BE2C (cell line): ENCODE measurements around the gene RGS11.
"Not testable (repeated sequence)": the region's sequence is repeated elsewhere in the genome, so short reads cannot be mapped to it uniquely, and the experiment has no call there.

ENCODE experiments used
- DNase-seq: peaks from one replicate; pipeline ENCODE4 v3.0.0-alpha.2; 2020
- H3K27me3 ChIP-seq: fragments of 250-450 bp; sonication (Bioruptor Pico); 2 replicates; pipeline ENCODE4 v1.5.1; 2020; ENCODE audit warnings: mild to moderate bottlenecking
- H3K36me3 ChIP-seq: fragments of 250-450 bp; sonication (Bioruptor Pico); 2 replicates; pipeline ENCODE4 v1.5.1; 2020; ENCODE audit warnings: mild to moderate bottlenecking
- H3K4me1 ChIP-seq: fragments of 250-450 bp; sonication (Bioruptor Pico); 2 replicates; pipeline ENCODE4 v1.5.1; 2020
- H3K4me3 ChIP-seq: 2 replicates; pipeline ENCODE4 v1.5.1; 2011; ENCODE audit warnings: low read depth, low read length
- H3K9me3 ChIP-seq: fragments of 250-450 bp; sonication (Bioruptor Pico); 2 replicates; pipeline ENCODE4 v1.5.1; 2020
- TF ChIP-seq, protein P1 (sequence below): IDR thresholded peaks from 2 replicates; pipeline ENCODE4 v1.5.1; 2012; ENCODE audit warnings: mild to moderate bottlenecking, low read depth, low read length

The RGS11 gene

DNA sequence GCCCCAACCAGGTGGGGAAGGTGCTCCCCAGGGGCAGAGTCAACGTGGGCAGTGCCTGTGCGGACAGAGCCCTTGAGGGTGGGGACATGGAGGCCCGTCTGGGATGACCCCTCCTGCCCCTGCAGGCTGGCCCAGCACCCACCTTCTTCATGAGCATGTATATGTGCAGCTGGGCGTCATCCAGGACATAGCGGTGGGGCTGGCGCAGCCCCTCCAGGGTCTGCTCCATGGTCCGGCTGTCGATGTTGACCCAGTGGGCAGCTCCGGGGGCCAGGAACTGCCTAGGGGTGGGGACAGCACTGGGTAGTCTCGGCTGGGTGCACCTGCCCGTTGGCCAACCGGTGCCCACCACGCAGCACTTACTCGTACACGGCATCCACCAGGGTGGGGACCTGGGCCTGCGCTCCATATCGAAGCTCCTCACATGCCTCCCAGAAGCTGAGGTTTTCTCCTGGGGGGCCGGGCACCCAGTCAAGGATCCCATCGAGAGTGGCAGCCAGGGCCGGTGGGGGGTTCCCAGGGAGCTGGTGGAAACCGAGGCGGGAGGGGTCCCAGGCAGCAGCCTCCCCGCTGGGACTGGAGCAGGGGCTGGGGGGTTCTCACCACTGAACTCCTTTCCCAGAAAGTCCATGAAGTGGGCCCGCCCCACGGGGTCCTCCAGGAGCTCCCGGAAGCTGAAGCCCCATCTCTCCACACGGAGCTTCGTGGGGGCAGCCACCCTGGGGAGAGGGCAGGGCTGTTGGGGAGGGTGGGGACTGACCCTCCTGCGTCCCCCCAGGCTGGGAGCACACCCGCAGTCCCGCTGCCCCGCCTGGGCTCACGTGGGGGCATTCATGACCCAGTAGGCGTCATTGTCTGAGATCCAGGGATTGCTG is 5.1 kb downstream of the RGS11 start:
- H3K4me3 ChIP-seq: no peak overlapping the region
- H3K36me3 ChIP-seq: no peaks in the 10 kb centered on the region
- DNase-seq: no peak
- H3K9me3 ChIP-seq: no peaks in the 10 kb centered on the region
- TF ChIP-seq, protein P1, sequence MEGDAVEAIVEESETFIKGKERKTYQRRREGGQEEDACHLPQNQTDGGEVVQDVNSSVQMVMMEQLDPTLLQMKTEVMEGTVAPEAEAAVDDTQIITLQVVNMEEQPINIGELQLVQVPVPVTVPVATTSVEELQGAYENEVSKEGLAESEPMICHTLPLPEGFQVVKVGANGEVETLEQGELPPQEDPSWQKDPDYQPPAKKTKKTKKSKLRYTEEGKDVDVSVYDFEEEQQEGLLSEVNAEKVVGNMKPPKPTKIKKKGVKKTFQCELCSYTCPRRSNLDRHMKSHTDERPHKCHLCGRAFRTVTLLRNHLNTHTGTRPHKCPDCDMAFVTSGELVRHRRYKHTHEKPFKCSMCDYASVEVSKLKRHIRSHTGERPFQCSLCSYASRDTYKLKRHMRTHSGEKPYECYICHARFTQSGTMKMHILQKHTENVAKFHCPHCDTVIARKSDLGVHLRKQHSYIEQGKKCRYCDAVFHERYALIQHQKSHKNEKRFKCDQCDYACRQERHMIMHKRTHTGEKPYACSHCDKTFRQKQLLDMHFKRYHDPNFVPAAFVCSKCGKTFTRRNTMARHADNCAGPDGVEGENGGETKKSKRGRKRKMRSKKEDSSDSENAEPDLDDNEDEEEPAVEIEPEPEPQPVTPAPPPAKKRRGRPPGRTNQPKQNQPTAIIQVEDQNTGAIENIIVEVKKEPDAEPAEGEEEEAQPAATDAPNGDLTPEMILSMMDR: no peak
- no peaks in the 10 kb centered on the region for H3K4me1 ChIP-seq
- H3K27me3 ChIP-seq: peaks cover 6% of the 10 kb centered on the region

DNA sequence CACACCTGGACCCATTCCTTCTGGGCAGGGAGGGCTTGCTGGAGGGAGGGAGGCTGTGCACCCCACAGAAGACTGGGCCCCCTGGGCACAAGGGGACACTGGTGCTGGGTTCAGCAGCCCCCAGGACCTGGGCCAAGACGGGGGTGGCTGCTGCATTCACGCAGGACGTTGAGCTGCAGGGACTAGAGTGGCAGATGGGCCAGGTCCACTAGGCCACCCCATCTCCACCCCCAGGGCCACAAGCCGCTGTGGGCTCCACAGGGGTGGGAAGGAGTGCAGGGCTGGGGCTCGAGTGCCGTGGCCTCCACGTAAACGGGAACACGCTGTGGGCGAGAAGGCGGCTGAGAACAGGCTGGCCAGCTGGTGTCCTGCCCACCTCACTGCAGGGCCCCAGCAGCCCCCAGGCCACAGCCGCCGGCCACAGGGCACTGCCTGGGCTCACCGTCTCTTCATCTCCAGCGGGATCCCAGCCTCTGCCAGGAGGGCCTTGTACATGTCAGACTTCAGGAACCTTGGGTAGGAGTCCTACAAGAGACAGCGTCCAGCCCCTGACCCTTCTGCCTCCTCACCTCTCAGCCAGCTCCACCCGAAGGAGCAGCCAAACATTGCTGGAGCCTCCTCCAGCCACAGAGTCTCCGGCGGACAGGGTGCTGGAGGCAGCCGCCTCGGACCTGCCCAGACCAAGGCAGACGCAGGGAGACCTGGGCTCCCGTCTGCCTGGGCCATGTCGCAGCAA is 6.5 kb downstream of the RGS11 start:
- H3K4me1 ChIP-seq: no peaks in the 10 kb centered on the region
- peaks cover 2% of the 10 kb centered on the region; the same call in 1 of the 2 replicates for H3K36me3 ChIP-seq
- no peaks in the 10 kb centered on the region for H3K9me3 ChIP-seq
- DNase-seq: no peak
- no peaks in the 10 kb centered on the region for H3K27me3 ChIP-seq
- TF ChIP-seq, protein P1: no peak
- no peak overlapping the region for H3K4me3 ChIP-seq

DNA sequence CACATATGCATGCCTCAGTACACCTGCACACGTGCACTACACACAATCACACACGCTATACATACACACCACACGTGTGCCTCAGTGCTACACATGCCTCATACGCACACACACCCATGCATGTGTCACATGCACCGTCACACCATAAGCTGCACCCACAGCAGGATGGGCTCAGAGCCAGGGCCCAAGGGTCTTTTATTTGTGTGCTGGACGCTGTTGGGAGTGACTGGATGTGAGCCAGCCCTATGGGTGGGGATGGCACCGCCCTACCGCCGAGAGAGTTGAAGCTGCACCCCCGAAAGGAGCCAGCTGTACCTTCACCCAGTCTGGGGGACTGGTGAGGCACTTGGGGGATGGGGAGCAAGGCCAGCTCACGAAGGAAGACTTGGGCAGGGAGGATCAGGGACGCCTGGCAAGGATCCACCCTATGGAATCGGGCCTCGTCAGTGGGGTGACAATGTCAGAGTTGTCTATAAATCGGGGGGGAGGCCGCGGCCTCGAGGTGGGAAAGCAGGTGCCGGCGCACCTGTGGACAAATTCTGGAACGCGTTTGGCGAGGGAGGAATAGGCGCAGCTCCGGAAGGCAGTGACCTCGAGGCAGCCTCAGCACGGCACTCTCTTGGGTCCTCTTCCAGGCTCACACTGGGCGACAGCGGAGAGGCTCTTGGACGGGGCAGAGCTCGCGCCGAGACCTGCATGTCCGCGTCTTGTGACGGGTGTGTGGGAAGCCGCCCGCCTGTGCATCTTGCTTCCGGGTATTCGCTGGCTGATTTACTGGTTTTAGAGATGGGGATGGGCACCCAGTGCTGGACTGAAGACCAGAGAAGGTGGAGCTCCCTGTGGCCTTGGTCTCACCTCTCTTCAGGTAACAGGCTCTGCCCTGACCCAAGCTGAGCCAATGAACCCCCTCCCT is 7.3 kb downstream of the RGS11 start:
- no peak overlapping the region for H3K4me3 ChIP-seq
- no peaks in the 10 kb centered on the region for H3K4me1 ChIP-seq
- H3K27me3 ChIP-seq: no peaks in the 10 kb centered on the region
- TF ChIP-seq, protein P1: no peak
- peak; percentile 16 for DNase-seq
- peaks cover 2% of the 10 kb centered on the region; the same call in 1 of the 2 replicates for H3K36me3 ChIP-seq
- H3K9me3 ChIP-seq: no peaks in the 10 kb centered on the region

DNA sequence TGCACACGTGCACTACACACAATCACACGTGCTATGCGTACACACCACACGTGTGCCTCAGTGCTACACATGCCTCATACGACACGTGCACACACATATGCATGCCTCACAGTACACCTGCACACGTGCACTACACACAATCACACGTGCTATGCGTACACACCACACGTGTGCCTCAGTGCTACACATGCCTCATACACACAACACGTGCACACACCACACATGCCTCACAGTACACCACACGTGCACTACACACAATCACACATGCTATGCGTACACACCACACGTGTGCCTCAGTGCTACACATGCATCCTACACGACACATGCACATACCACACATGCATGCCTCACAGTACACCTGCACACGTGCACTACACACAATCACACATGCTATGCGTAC is 8.2 kb downstream of the RGS11 start:
- not testable (repeated sequence) for DNase-seq, H3K9me3 ChIP-seq, H3K4me3 ChIP-seq, H3K36me3 ChIP-seq, H3K27me3 ChIP-seq, H3K4me1 ChIP-seq

DNA sequence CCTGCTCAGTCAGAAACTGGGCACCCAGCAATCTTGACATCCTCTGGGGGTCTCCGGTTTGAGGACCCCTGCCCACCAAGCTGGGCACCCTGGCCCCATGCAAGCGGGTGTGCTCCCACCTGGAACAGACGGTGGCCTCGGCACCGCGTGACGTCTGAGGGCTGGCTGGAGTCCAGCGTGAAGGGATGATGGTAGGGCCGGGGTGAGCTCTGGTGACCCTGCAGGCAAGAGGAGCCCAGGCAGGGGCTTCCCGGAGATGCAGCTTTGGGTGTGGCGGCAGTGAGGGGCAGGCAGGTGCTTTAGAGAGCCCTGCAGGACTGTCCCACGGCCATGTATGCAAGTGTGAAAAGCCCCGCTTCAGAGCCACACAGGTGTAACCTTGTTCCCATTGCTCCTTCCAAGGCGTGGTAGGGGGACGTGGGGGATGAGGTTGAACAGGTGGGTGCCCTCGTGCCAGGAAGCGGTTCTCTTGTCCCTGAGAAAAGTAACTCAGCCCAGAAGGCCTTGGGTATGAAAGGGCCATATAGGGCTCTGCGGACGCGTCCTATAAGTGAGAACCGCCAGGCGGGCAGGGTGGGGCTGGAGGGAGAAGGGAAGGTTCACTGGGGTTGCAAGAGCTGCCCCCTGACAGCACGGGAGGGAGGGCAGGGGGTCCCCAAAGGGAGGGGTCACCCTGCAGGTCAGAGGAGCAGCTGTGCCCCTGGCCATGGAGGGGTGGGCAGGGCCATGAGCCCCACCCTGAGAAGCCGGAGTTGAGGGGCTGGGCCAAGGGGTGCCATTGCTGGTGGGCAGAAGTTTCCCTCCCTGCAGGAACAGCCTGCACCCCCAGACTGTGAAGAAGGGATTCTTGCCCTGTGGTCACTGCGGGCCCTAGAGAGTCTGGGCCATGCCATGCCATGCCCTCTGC is 9.2 kb downstream of the RGS11 start:
- DNase-seq: no peak
- Histone ChIP-seq H3K4me3 (no peak overlapping the region), H3K9me3 (no peaks in the 10 kb centered on the region), H3K36me3 (peaks cover 5% of the 10 kb centered on the region; the same call in 1 of the 2 replicates), H3K4me1 (no peaks in the 10 kb centered on the region), H3K27me3 (no peaks in the 10 kb centered on the region)
- TF ChIP-seq, protein P1: no peak
